Smooth muscle cell (in vitro differentiated cells): Measurements from ENCODE around the gene F10. TPM values are rescaled to one million over a fixed set of nuclear protein-coding genes. Genes with fewer than 3 reads are reported as not detected.

ENCODE experiments used
- DNase-seq: peaks from one replicate; lab custom pipeline; 2025; ENCODE audit not compliant: unreplicated experiment; lab: John Stamatoyannopoulos, UW
- H2AFZ ChIP-seq: fragments of 200-600 bp; sonication (generic); 2 replicates; pipeline ENCODE4 v1.6.0; 2016; ENCODE audit warnings: antibody characterized with exemption, low read depth, mild to moderate bottlenecking
- H3F3A ChIP-seq: fragments of 200-600 bp; sonication (generic); 2 replicates; pipeline ENCODE4 v1.6.0; 2017; ENCODE audit warnings: antibody characterized with exemption, low read depth
- H3K27ac ChIP-seq: fragments of 200-600 bp; sonication (generic); 2 replicates; pipeline ENCODE4 v1.5.1; 2016; ENCODE audit warnings: low read depth, mild to moderate bottlenecking
- H3K27me3 ChIP-seq: fragments of 200-600 bp; sonication (generic); 2 replicates; pipeline ENCODE4 v1.6.1; 2016; ENCODE audit warnings: low read depth, mild to moderate bottlenecking
- H3K36me3 ChIP-seq: fragments of 200-600 bp; sonication (generic); 2 replicates; pipeline ENCODE4 v1.5.1; 2016; ENCODE audit warnings: low read depth
- H3K4me1 ChIP-seq: fragments of 200-600 bp; sonication (generic); 2 replicates; pipeline ENCODE4 v1.5.1; 2016; ENCODE audit warnings: low read depth
- H3K4me2 ChIP-seq: fragments of 200-600 bp; sonication (generic); 2 replicates; pipeline ENCODE4 v1.6.0; 2016; ENCODE audit warnings: mild to moderate bottlenecking
- H3K4me3 ChIP-seq: fragments of 200-600 bp; sonication (generic); 2 replicates; pipeline ENCODE4 v1.5.1; 2016; ENCODE audit warnings: mild to moderate bottlenecking
- H3K79me2 ChIP-seq: fragments of 200-600 bp; sonication (generic); 2 replicates; pipeline ENCODE4 v1.6.0; 2016; ENCODE audit warnings: low read depth, mild to moderate bottlenecking
- H3K9ac ChIP-seq: fragments of 200-600 bp; sonication (generic); 2 replicates; pipeline ENCODE4 v1.6.0; 2016; ENCODE audit warnings: low read depth
- H3K9me3 ChIP-seq: fragments of 200-600 bp; sonication (generic); replicated peaks from 2 replicates; pipeline ENCODE4 v1.5.1; 2016; ENCODE audit warnings: low read depth
- H4K20me1 ChIP-seq: fragments of 200-600 bp; sonication (generic); 2 replicates; pipeline ENCODE4 v1.6.0; 2016; ENCODE audit warnings: low read depth
- CTCF ChIP-seq: fragments of 200-600 bp; sonication (generic); IDR thresholded peaks from 2 replicates; pipeline ENCODE4 v1.5.1; 2017; ENCODE audit warnings: borderline replicate concordance, mild to moderate bottlenecking, antibody characterized with exemption; ENCODE audit not compliant: insufficient read depth, poor library complexity, severe bottlenecking
- WGBS: methylation state at CpG from one replicate; pipeline ENCODE4 v1.1.7; 2016; ENCODE audit warnings: low lambda C conversion rate; 5-methylcytosine and 5-hydroxymethylcytosine counted together
- polyA plus RNA-seq: library from polyadenylated mRNA; unstranded; fragments of >200 nt; fragmentation: Nextera tagmentation; extraction: Ambion mirVana; gene quantifications from 2 replicates; pipeline ENCODE4 v1.2.1, GENCODE V29; 2016
- total RNA-seq: library from RNA; depleted of rRNA; stranded (reverse); fragments of >200 nt; gene quantifications from 2 replicates; pipeline ENCODE4 v1.2.3, GENCODE V29; 2014

Gene F10
- total and polyA plus RNA-seq, 2 experiments from 2014 or later = 17.1 to 43.7 TPM

GRCh38 chr13:113075711-113076110 lies 46.9 kb upstream of the F10 start:
- Histone ChIP-seq H3K27me3 (no peaks in the 10 kb centered on the region), H3K4me3 (no peak overlapping the region), H3K9ac (no peak overlapping the region), H3F3A (no peaks in the 10 kb centered on the region), H3K27ac (no peak overlapping the region), H3K36me3 (no peaks in the 10 kb centered on the region), H3K79me2 (no peaks in the 10 kb centered on the region), H4K20me1 (no peaks in the 10 kb centered on the region), H3K4me1 (no peaks in the 10 kb centered on the region), H3K9me3 (no peaks in the 10 kb centered on the region), H3K4me2 (no peak overlapping the region), H2AFZ (no peak overlapping the region)
- no peak for DNase-seq
- 98% methylated on average over 17 of the region's 17 CpGs for WGBS
- no peak for TF ChIP-seq CTCF

GRCh38 chr13:113076681-113077401 lies 45.8 kb upstream of the F10 start:
- Histone ChIP-seq H3K4me3 (no peak overlapping the region), H3K27ac (no peak overlapping the region), H3K4me2 (no peak overlapping the region), H3K36me3 (no peaks in the 10 kb centered on the region), H3F3A (no peaks in the 10 kb centered on the region), H2AFZ (no peak overlapping the region), H3K9me3 (no peaks in the 10 kb centered on the region), H3K4me1 (no peaks in the 10 kb centered on the region), H3K27me3 (no peaks in the 10 kb centered on the region), H3K79me2 (no peaks in the 10 kb centered on the region), H4K20me1 (no peaks in the 10 kb centered on the region), H3K9ac (no peak overlapping the region)
- no peak for TF ChIP-seq CTCF
- 97% methylated on average over 38 of the region's 39 CpGs for WGBS
- no peak for DNase-seq

GRCh38 chr13:113077566-113077952 lies 45.0 kb upstream of the F10 start:
- Histone ChIP-seq H3K36me3 (no peaks in the 10 kb centered on the region), H3K9me3 (no peaks in the 10 kb centered on the region), H3K4me3 (no peak overlapping the region), H3F3A (no peaks in the 10 kb centered on the region), H3K9ac (no peak overlapping the region), H3K4me2 (no peak overlapping the region), H3K4me1 (no peaks in the 10 kb centered on the region), H3K27me3 (no peaks in the 10 kb centered on the region), H4K20me1 (no peaks in the 10 kb centered on the region), H3K79me2 (no peaks in the 10 kb centered on the region), H2AFZ (no peak overlapping the region), H3K27ac (no peak overlapping the region)
- no peak for TF ChIP-seq CTCF
- DNase-seq = no peak
- 94% methylated on average over 20 of the region's 20 CpGs for WGBS
